SJCRH30 (cell line): ENCODE results near the gene PIGBOS1. TPM values are rescaled to one million over a fixed set of nuclear protein-coding genes. Genes with fewer than 3 reads are reported as not detected.

Source experiments
- DNase-seq, 2 experiments: peaks; one replicate each; pipeline ENCODE4 v3.0.0-alpha.2; 2015 to 2020
- H3K27ac ChIP-seq: fragments of 250-450 bp; sonication (Bioruptor Pico); 2 replicates; pipeline ENCODE4 v1.5.1; 2020; ENCODE audit warnings: mild to moderate bottlenecking, moderate library complexity
- H3K27me3 ChIP-seq: fragments of 250-450 bp; sonication (Bioruptor Pico); 2 replicates; pipeline ENCODE4 v1.5.1; 2020; ENCODE audit warnings: mild to moderate bottlenecking, moderate library complexity
- H3K36me3 ChIP-seq: fragments of 250-450 bp; sonication (Bioruptor Pico); 2 replicates; pipeline ENCODE4 v1.5.1; 2020; ENCODE audit warnings: mild to moderate bottlenecking, moderate library complexity
- H3K4me1 ChIP-seq: fragments of 250-450 bp; sonication (Bioruptor Pico); 2 replicates; pipeline ENCODE4 v1.5.1; 2020; ENCODE audit warnings: mild to moderate bottlenecking, moderate library complexity
- H3K4me3 ChIP-seq: fragments of 250-450 bp; sonication (Bioruptor Pico); 2 replicates; pipeline ENCODE4 v1.5.1; 2020; ENCODE audit warnings: mild to moderate bottlenecking, moderate library complexity
- H3K9me3 ChIP-seq: fragments of 250-450 bp; sonication (Bioruptor Pico); replicated peaks from 2 replicates; pipeline ENCODE4 v1.5.1; 2020; ENCODE audit warnings: mild to moderate bottlenecking, moderate library complexity
- total RNA-seq: library from RNA; depleted of rRNA; stranded (reverse); fragments of >200 nt; shearing (Covaris generic); gene quantifications from 2 replicates; pipeline ENCODE4 v1.2.3, GENCODE V29; 2014; rRNA removed

PIGBOS1 gene
- 11.2 and 11.3 TPM in 2 replicates for total RNA-seq

- H3K4me1 ChIP-seq: no peaks in the 10 kb centered on the region
- peak within 1 kb of the TSS; percentile 76 for H3K27ac ChIP-seq
- peak within 1 kb of the TSS; percentile 82 for H3K4me3 ChIP-seq
- H3K9me3 ChIP-seq: no peaks in the 10 kb centered on the region
- DNase-seq: peak; percentile 89 to 90
- H3K36me3 ChIP-seq: peaks cover under 1% of the 10 kb centered on the region; the same call in 1 of the 2 replicates
- H3K27me3 ChIP-seq: no peaks in the 10 kb centered on the region
Measured at GRCh38 chr15:55318588-55319494, at the start of gene PIGBOS1, which contains the start of gene PIGB. TSS of gene PIGBOS1 (minus strand) at chr15:55319123. CDS start at chr15:55317792, 1,331 bp downstream. TSS of gene PIGB (plus strand) at chr15:55319222. CDS start at chr15:55319251, 29 bp downstream.

GRCh38 chr15:55366981-55367380 is 48.1 kb upstream of the PIGBOS1 start:
- no peaks in the 10 kb centered on the region for H3K36me3 ChIP-seq
- H3K9me3 ChIP-seq: no peaks in the 10 kb centered on the region
- no peak overlapping the region for H3K27ac ChIP-seq
- no peak for DNase-seq
- H3K27me3 ChIP-seq: no peaks in the 10 kb centered on the region
- no peak overlapping the region for H3K4me3 ChIP-seq
- H3K4me1 ChIP-seq: no peaks in the 10 kb centered on the region

- H3K27ac ChIP-seq: no peak overlapping the region
- no peaks in the 10 kb centered on the region for H3K4me1 ChIP-seq
- no peak overlapping the region for H3K4me3 ChIP-seq
- H3K9me3 ChIP-seq: no peaks in the 10 kb centered on the region
- H3K36me3 ChIP-seq: no peaks in the 10 kb centered on the region
- no peaks in the 10 kb centered on the region for H3K27me3 ChIP-seq
- no peak for DNase-seq
Measured at GRCh38 chr15:55362641-55363040, 43.7 kb upstream of the PIGBOS1 start.

GRCh38 chr15:55361048-55361447 is 42.1 kb upstream of the PIGBOS1 start:
- Histone ChIP-seq H3K4me1 (no peaks in the 10 kb centered on the region), H3K4me3 (no peak overlapping the region), H3K27me3 (no peaks in the 10 kb centered on the region), H3K36me3 (no peaks in the 10 kb centered on the region), H3K9me3 (no peaks in the 10 kb centered on the region), H3K27ac (no peak overlapping the region)
- no peak for DNase-seq

GRCh38 chr15:55360256-55360655 is 41.3 kb upstream of the PIGBOS1 start:
- H3K4me3 ChIP-seq: no peak overlapping the region
- H3K27ac ChIP-seq: no peak overlapping the region
- H3K9me3 ChIP-seq: no peaks in the 10 kb centered on the region
- H3K27me3 ChIP-seq: no peaks in the 10 kb centered on the region
- no peaks in the 10 kb centered on the region for H3K4me1 ChIP-seq
- no peak for DNase-seq
- no peaks in the 10 kb centered on the region for H3K36me3 ChIP-seq

- Histone ChIP-seq H3K27ac (no peak overlapping the region), H3K4me1 (no peaks in the 10 kb centered on the region), H3K4me3 (no peak overlapping the region), H3K27me3 (no peaks in the 10 kb centered on the region), H3K9me3 (no peaks in the 10 kb centered on the region), H3K36me3 (no peaks in the 10 kb centered on the region)
- DNase-seq: no peak
Measured at GRCh38 chr15:55358471-55358870, 39.5 kb upstream of the PIGBOS1 start.

- H3K9me3 ChIP-seq: no peaks in the 10 kb centered on the region
- no peak overlapping the region for H3K27ac ChIP-seq
- no peaks in the 10 kb centered on the region for H3K36me3 ChIP-seq
- H3K27me3 ChIP-seq: no peaks in the 10 kb centered on the region
- H3K4me3 ChIP-seq: no peak overlapping the region
- H3K4me1 ChIP-seq: no peaks in the 10 kb centered on the region
- DNase-seq: no peak
Measured at GRCh38 chr15:55357774-55358173, 38.9 kb upstream of the PIGBOS1 start.

GRCh38 chr15:55356985-55357585 is 38.2 kb upstream of the PIGBOS1 start:
- H3K4me1 ChIP-seq: no peaks in the 10 kb centered on the region
- DNase-seq: no peak
- H3K27ac ChIP-seq: no peak overlapping the region
- H3K27me3 ChIP-seq: no peaks in the 10 kb centered on the region
- H3K4me3 ChIP-seq: no peak overlapping the region
- no peaks in the 10 kb centered on the region for H3K9me3 ChIP-seq
- no peaks in the 10 kb centered on the region for H3K36me3 ChIP-seq

GRCh38 chr15:55353025-55353424 is 34.1 kb upstream of the PIGBOS1 start:
- no peaks in the 10 kb centered on the region for H3K36me3 ChIP-seq
- H3K27ac ChIP-seq: no peak overlapping the region
- H3K9me3 ChIP-seq: no peaks in the 10 kb centered on the region
- H3K4me3 ChIP-seq: no peak overlapping the region
- no peaks in the 10 kb centered on the region for H3K27me3 ChIP-seq
- no peaks in the 10 kb centered on the region for H3K4me1 ChIP-seq
- DNase-seq: no peak

- no peak overlapping the region for H3K27ac ChIP-seq
- no peak overlapping the region for H3K4me3 ChIP-seq
- H3K36me3 ChIP-seq: 0 out of 2 replicates have a peak, but pooled peaks cover 3% of the 10 kb centered on the region
- H3K27me3 ChIP-seq: no peaks in the 10 kb centered on the region
- no peaks in the 10 kb centered on the region for H3K9me3 ChIP-seq
- DNase-seq: no peak
- H3K4me1 ChIP-seq: no peaks in the 10 kb centered on the region
Measured at GRCh38 chr15:55349282-55349681, 30.4 kb upstream of the PIGBOS1 start.

- Histone ChIP-seq H3K27me3 (no peaks in the 10 kb centered on the region), H3K36me3 (0 out of 2 replicates have a peak, but pooled peaks cover 3% of the 10 kb centered on the region), H3K4me3 (no peak overlapping the region), H3K9me3 (no peaks in the 10 kb centered on the region), H3K27ac (no peak overlapping the region), H3K4me1 (no peaks in the 10 kb centered on the region)
- no peak for DNase-seq
Measured at GRCh38 chr15:55348281-55348778, 29.4 kb upstream of the PIGBOS1 start.

- H3K9me3 ChIP-seq: no peaks in the 10 kb centered on the region
- H3K27ac ChIP-seq: no peak overlapping the region
- no peak overlapping the region for H3K4me3 ChIP-seq
- H3K36me3 ChIP-seq: 0 out of 2 replicates have a peak, but pooled peaks cover 3% of the 10 kb centered on the region
- no peak for DNase-seq
- H3K27me3 ChIP-seq: no peaks in the 10 kb centered on the region
- H3K4me1 ChIP-seq: no peaks in the 10 kb centered on the region
Measured at GRCh38 chr15:55344206-55344605, 25.3 kb upstream of the PIGBOS1 start.

GRCh38 chr15:55343168-55343567 is 24.2 kb upstream of the PIGBOS1 start:
- Histone ChIP-seq H3K36me3 (0 out of 2 replicates have a peak, but pooled peaks cover 3% of the 10 kb centered on the region), H3K4me3 (no peak overlapping the region), H3K27me3 (no peaks in the 10 kb centered on the region), H3K27ac (no peak overlapping the region), H3K4me1 (no peaks in the 10 kb centered on the region), H3K9me3 (no peaks in the 10 kb centered on the region)
- DNase-seq: no peak

- H3K4me1 ChIP-seq: no peaks in the 10 kb centered on the region
- no peaks in the 10 kb centered on the region for H3K27me3 ChIP-seq
- H3K4me3 ChIP-seq: no peak overlapping the region
- H3K27ac ChIP-seq: no peak overlapping the region
- DNase-seq: no peak
- no peaks in the 10 kb centered on the region for H3K9me3 ChIP-seq
- H3K36me3 ChIP-seq: no peaks in the 10 kb centered on the region
Measured at GRCh38 chr15:55337160-55337559, 18.2 kb upstream of the PIGBOS1 start.

GRCh38 chr15:55334997-55335396 is 16.1 kb upstream of the PIGBOS1 start:
- no peak overlapping the region for H3K27ac ChIP-seq
- DNase-seq: no peak
- no peak overlapping the region for H3K4me3 ChIP-seq
- no peaks in the 10 kb centered on the region for H3K4me1 ChIP-seq
- H3K27me3 ChIP-seq: no peaks in the 10 kb centered on the region
- H3K9me3 ChIP-seq: no peaks in the 10 kb centered on the region
- H3K36me3 ChIP-seq: no peaks in the 10 kb centered on the region
